ENCODE measurements around the gene XPOT. TPM values are rescaled to one million over a fixed set of nuclear protein-coding genes. Genes with fewer than 3 reads are reported as not detected.

The XPOT gene
- total RNA-seq, 3 donors from 2014 or later: 41.0 to 71.0 (median 52.7) TPM

GRCh38 chr12:64392221-64392620 lies 12.0 kb upstream of the XPOT start:
- intact Hi-C loops (cut with DNase I; ENCODE audit: low total_unique reads): no loop called here
- H3K4me1 ChIP-seq: no peaks in the 10 kb centered on the region
- H3K9me3 ChIP-seq: no peaks in the 10 kb centered on the region
- TF ChIP-seq POLR2AphosphoS5 (IDR thresholded peaks at IDR 0.05) (no peak), POLR2A (IDR thresholded peaks at IDR 0.05) (no peak), CTCF (IDR thresholded peaks at IDR 0.05) (no peak)
- H3K27me3 ChIP-seq: peaks cover 0 to 11% of the 10 kb centered on the region in 2 donors
- no peak overlapping the region for H3K4me3 ChIP-seq
- H3K36me3 ChIP-seq: no peaks in the 10 kb centered on the region
- DNase-seq (ENCODE audit: low spot score in 2 of 2): no peak
- H3K27ac ChIP-seq: no peak overlapping the region

GRCh38 chr12:64395739-64396138 lies 8.5 kb upstream of the XPOT start:
- H3K4me3 ChIP-seq: no peak overlapping the region
- H3K36me3 ChIP-seq: no peaks in the 10 kb centered on the region
- intact Hi-C loops (cut with DNase I; ENCODE audit: low total_unique reads): no loop called here
- H3K4me1 ChIP-seq: no peaks in the 10 kb centered on the region
- no peak for TF ChIP-seq POLR2A (IDR thresholded peaks at IDR 0.05)
- no peak for TF ChIP-seq POLR2AphosphoS5 (IDR thresholded peaks at IDR 0.05)
- no peak for TF ChIP-seq CTCF (IDR thresholded peaks at IDR 0.05)
- no peaks in the 10 kb centered on the region for H3K9me3 ChIP-seq
- H3K27me3 ChIP-seq: peaks cover 0 to under 1% of the 10 kb centered on the region in 2 donors
- DNase-seq (ENCODE audit: low spot score in 2 of 2): no peak
- peak overlapping the region; percentile 36 to 52 for H3K27ac ChIP-seq

- no peak overlapping the region for H3K4me3 ChIP-seq
- H3K4me1 ChIP-seq: no peaks in the 10 kb centered on the region
- H3K27me3 ChIP-seq: no peaks in the 10 kb centered on the region
- no peaks in the 10 kb centered on the region for H3K9me3 ChIP-seq
- DNase-seq (ENCODE audit: low spot score in 2 of 2): no peak
- TF ChIP-seq POLR2AphosphoS5 (IDR thresholded peaks at IDR 0.05) (no peak), CTCF (IDR thresholded peaks at IDR 0.05) (no peak), POLR2A (IDR thresholded peaks at IDR 0.05) (no peak)
- H3K27ac ChIP-seq: peak overlapping the region in 1 of 2 donors; percentile 19
- intact Hi-C loops (cut with DNase I; ENCODE audit: low total_unique reads): no loop called here
- H3K36me3 ChIP-seq: no peaks in the 10 kb centered on the region
These were observed 4.2 kb upstream of the XPOT start for GRCh38 chr12:64400041-64400440.

GRCh38 chr12:64402181-64402580 lies 2.0 kb upstream of the XPOT start:
- TF ChIP-seq CTCF (IDR thresholded peaks at IDR 0.05) (no peak), POLR2AphosphoS5 (IDR thresholded peaks at IDR 0.05) (no peak), POLR2A (IDR thresholded peaks at IDR 0.05) (no peak)
- H3K27ac ChIP-seq: no peak overlapping the region
- no peak overlapping the region for H3K4me3 ChIP-seq
- no peak for DNase-seq (ENCODE audit: low spot score in 2 of 2)
- H3K27me3 ChIP-seq: no peaks in the 10 kb centered on the region
- H3K4me1 ChIP-seq: no peaks in the 10 kb centered on the region
- H3K36me3 ChIP-seq: no peaks in the 10 kb centered on the region
- intact Hi-C loops (cut with DNase I; ENCODE audit: low total_unique reads): no loop called here
- no peaks in the 10 kb centered on the region for H3K9me3 ChIP-seq

- TF ChIP-seq CTCF (IDR thresholded peaks at IDR 0.05) (no peak), POLR2A (IDR thresholded peaks at IDR 0.05) (no peak), POLR2AphosphoS5 (IDR thresholded peaks at IDR 0.05) (peak in 1 of 3 donors; percentile 34)
- DNase-seq (ENCODE audit: low spot score in 2 of 2): peak in 1 of 2 donors; percentile 65
These were observed 471 bp downstream of the XPOT start for GRCh38 chr12:64404470-64405256.

More at GRCh38 chr12:64404470-64405256, 471 bp downstream of the XPOT start:
- Histone ChIP-seq H3K36me3 (no peaks in the 10 kb centered on the region), H3K27ac (peak overlapping the region; percentile 93 to 98), H3K27me3 (no peaks in the 10 kb centered on the region), H3K4me3 (peak overlapping the region; percentile 86 to 97 (median 91)), H3K9me3 (no peaks in the 10 kb centered on the region), H3K4me1 (no peaks in the 10 kb centered on the region)
- intact Hi-C loops (cut with DNase I; ENCODE audit: low total_unique reads): no loop called here
